Suprapubic skin (tissue), 4 donors: ENCODE results near the gene PPP1R9B. TPM values are rescaled to one million over a fixed set of nuclear protein-coding genes. Genes with fewer than 3 reads are reported as not detected.
A peak's percentile ranks its signal among the peaks of the same experiment; 100 is the strongest.

ENCODE experiments used
- DNase-seq, 2 donors: peaks; one replicate each; pipeline ENCODE4 v3.0.0-alpha.2; 2019; ENCODE audit warnings: low spot score in 2 of 2
- H3K27ac ChIP-seq: fragments of 200-600 bp; sonication (generic); one replicate; pipeline ENCODE4 v1.5.1; 2019
- H3K27me3 ChIP-seq: fragments of 200-600 bp; sonication (generic); one replicate; pipeline ENCODE4 v1.5.1; 2019
- H3K36me3 ChIP-seq: fragments of 200-600 bp; sonication (generic); one replicate; pipeline ENCODE4 v1.5.1; 2019
- H3K4me1 ChIP-seq: fragments of 200-600 bp; sonication (generic); one replicate; pipeline ENCODE4 v1.5.1; 2019
- H3K4me3 ChIP-seq: fragments of 200-600 bp; sonication (generic); one replicate; pipeline ENCODE4 v1.5.1; 2019; ENCODE audit warnings: mild to moderate bottlenecking
- H3K9me3 ChIP-seq: fragments of 200-600 bp; sonication (generic); one replicate; pipeline ENCODE4 v1.5.1; 2019
- CTCF ChIP-seq, 2 donors: fragments of 200-600 bp in 1 of 2; fragments of 450-650 bp in 1 of 2; sonication (generic) in 1 of 2; IDR thresholded peaks; one replicate each; pipeline ENCODE4 v1.5.1; 2016 to 2019; ENCODE audit warnings: antibody characterized with exemption in 2 of 2, mild to moderate bottlenecking in 1 of 2, moderate library complexity in 1 of 2
- EP300 ChIP-seq: sonication (generic); formaldehyde crosslinking; IDR thresholded peaks from one replicate; pipeline ENCODE4 v1.6.1; 2017; ENCODE audit warnings: antibody characterized with exemption
- POLR2A ChIP-seq, 2 donors: fragments of 450-650 bp; IDR thresholded peaks; one replicate each; pipeline ENCODE4 v1.6.1; 2017; ENCODE audit warnings: antibody characterized with exemption in 2 of 2, mild to moderate bottlenecking in 2 of 2, moderate library complexity in 2 of 2
- POLR2AphosphoS5 ChIP-seq, 3 donors: sonication (generic); formaldehyde crosslinking; IDR thresholded peaks; one replicate each; pipeline ENCODE4 v1.6.1; 2017; ENCODE audit warnings: antibody characterized with exemption in 3 of 3
- WGBS: methylation state at CpG from one replicate; pipeline ENCODE4 v1.1.5; 2018; 5-methylcytosine and 5-hydroxymethylcytosine counted together
- total RNA-seq, 4 donors: library from RNA; depleted of rRNA; stranded (reverse); fragments of >200 nt; gene quantifications; one replicate each; pipeline ENCODE4 v1.1.0, GENCODE V29; 2016

PPP1R9B gene
- total RNA-seq, 4 donors from 2014 or later, result 21.5 to 26.2 (median 23.7) TPM

- H3K27ac ChIP-seq, result no peak overlapping the region
- no peak for DNase-seq
- TF ChIP-seq CTCF (IDR thresholded peaks at IDR 0.05) (no peak), POLR2A (IDR thresholded peaks at IDR 0.05) (no peak), EP300 (no peak), POLR2AphosphoS5 (IDR thresholded peaks at IDR 0.05) (no peak)
- H3K4me1 ChIP-seq, result peaks cover 37% of the 10 kb centered on the region
- WGBS, result 82% methylated on average over 6 of the region's 6 CpGs
- H3K4me3 ChIP-seq, result no peak overlapping the region
- no peaks in the 10 kb centered on the region for H3K36me3 ChIP-seq
- no peaks in the 10 kb centered on the region for H3K9me3 ChIP-seq
- H3K27me3 ChIP-seq, result no peaks in the 10 kb centered on the region
Measured at GRCh38 chr17:50174444-50174843, 24.0 kb upstream of the PPP1R9B start.

DNA sequence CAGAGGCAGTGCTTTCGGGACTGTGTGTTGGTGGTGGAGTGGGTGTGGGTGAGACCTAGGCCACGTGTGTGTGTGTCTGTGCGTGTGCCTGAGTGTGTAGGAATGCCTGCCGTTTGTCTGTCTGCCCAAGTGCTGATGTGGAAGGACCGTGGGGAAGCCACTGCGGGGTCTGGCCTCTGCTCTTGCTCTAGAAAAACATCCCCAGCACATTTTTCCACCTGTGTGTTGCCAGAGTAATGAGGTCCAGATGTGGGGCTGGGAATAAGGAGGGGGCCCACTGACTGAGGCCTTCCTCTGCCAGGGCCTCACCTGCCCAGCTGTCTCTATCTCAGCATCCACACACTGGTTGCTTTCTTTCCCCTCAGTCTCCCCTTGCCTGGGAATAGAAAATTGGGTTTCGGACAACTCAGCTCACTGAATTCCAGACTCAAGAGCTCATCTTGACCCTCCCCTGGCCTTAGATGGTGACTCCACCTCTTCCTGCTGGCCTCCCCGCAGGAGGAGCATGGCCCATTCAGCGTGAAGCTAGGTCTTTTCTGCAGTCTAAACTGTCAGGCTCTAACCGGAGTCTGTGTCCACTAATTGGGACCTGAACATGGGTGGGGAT, 23.0 kb upstream of the PPP1R9B start:
- TF ChIP-seq EP300 (no peak), POLR2AphosphoS5 (IDR thresholded peaks at IDR 0.05) (no peak), CTCF (IDR thresholded peaks at IDR 0.05) (no peak), POLR2A (IDR thresholded peaks at IDR 0.05) (no peak)
- H3K27me3 ChIP-seq, result no peaks in the 10 kb centered on the region
- no peaks in the 10 kb centered on the region for H3K36me3 ChIP-seq
- no peak overlapping the region for H3K4me3 ChIP-seq
- peaks cover 39% of the 10 kb centered on the region for H3K4me1 ChIP-seq
- WGBS, result 67% methylated on average over 10 of the region's 10 CpGs
- no peak for DNase-seq
- H3K9me3 ChIP-seq, result no peaks in the 10 kb centered on the region
- peak overlapping the region; percentile 71 for H3K27ac ChIP-seq

DNA sequence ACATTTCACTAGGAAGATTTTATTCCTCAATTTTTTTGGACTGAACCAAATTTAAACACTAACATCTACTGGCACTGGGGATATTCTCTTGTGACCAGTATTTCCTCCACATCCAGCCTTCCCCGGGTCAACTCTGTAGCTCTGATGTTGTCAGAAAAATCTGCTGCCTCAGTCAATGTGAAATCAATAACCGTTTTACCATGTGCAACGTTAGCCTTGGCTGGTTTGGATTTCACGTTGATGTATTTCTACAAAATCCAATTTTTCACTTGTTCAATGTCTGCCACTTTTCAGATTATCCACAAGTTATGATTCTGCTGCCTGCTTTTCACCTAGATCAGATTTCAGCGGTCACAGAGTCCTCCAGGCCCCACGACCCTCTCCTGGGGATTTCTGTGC, 22.5 kb upstream of the PPP1R9B start:
- no peaks in the 10 kb centered on the region for H3K36me3 ChIP-seq
- H3K27me3 ChIP-seq, result no peaks in the 10 kb centered on the region
- DNase-seq, result no peak
- 63% methylated on average over 6 of the region's 6 CpGs for WGBS
- H3K9me3 ChIP-seq, result no peaks in the 10 kb centered on the region
- no peak for TF ChIP-seq POLR2AphosphoS5 (IDR thresholded peaks at IDR 0.05)
- no peak for TF ChIP-seq EP300
- no peak for TF ChIP-seq CTCF (IDR thresholded peaks at IDR 0.05)
- no peak for TF ChIP-seq POLR2A (IDR thresholded peaks at IDR 0.05)
- no peak overlapping the region for H3K4me3 ChIP-seq
- H3K27ac ChIP-seq, result peak overlapping the region; percentile 71
- H3K4me1 ChIP-seq, result peaks cover 34% of the 10 kb centered on the region

GRCh38 chr17:50172130-50172529, 21.7 kb upstream of the PPP1R9B start:
- H3K27ac ChIP-seq, result no peak overlapping the region
- H3K4me3 ChIP-seq, result no peak overlapping the region
- no peaks in the 10 kb centered on the region for H3K9me3 ChIP-seq
- H3K36me3 ChIP-seq, result no peaks in the 10 kb centered on the region
- DNase-seq, result no peak
- H3K27me3 ChIP-seq, result no peaks in the 10 kb centered on the region
- TF ChIP-seq POLR2AphosphoS5 (IDR thresholded peaks at IDR 0.05) (no peak), CTCF (IDR thresholded peaks at IDR 0.05) (no peak), POLR2A (IDR thresholded peaks at IDR 0.05) (no peak), EP300 (no peak)
- 100% methylated on average over 1 of the region's 11 CpGs for WGBS
- peaks cover 26% of the 10 kb centered on the region for H3K4me1 ChIP-seq

DNA sequence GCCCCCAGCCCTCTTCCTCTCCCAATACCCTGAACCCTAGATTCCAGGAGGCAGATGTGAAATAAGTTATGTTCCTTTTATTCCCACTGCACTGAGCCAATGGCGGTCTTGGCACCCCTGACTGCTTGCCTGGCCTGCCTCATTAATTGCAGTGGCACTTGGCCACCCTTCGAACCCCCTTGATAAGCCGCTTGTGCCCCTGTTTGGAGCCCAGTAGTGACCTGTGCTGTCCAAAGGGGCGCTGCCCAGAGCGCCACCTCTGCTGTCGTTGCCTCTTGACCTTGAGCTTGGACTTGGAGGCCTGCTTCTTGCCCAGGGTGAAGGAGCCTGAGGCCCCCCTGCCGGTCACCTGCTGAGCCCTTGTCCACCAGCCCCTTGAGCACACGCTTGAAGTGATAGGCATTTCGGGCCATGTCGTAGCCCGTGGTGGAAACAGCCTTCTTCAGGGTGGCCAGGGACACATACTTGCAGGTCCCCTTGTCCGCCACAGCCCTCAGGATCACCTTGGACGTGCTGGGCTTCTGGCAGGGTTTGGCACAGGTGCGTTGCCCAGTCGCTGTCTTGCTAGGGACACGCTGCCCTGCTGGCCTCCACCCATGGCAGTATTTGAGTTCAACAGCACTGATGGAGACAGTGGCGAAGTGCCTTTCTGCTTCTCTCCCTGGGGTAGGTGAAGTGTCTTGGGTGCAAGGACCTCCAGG, 21.0 kb upstream of the PPP1R9B start:
- Histone ChIP-seq H3K27ac (no peak overlapping the region), H3K36me3 (no peaks in the 10 kb centered on the region), H3K9me3 (no peaks in the 10 kb centered on the region), H3K4me1 (peaks cover 22% of the 10 kb centered on the region), H3K27me3 (no peaks in the 10 kb centered on the region), H3K4me3 (no peak overlapping the region)
- no peak for TF ChIP-seq EP300
- TF ChIP-seq CTCF (IDR thresholded peaks at IDR 0.05), result no peak
- TF ChIP-seq POLR2A (IDR thresholded peaks at IDR 0.05), result no peak
- no peak for TF ChIP-seq POLR2AphosphoS5 (IDR thresholded peaks at IDR 0.05)
- WGBS, result 90% methylated on average over 12 of the region's 17 CpGs
- DNase-seq, result no peak
